Adrenal gland (tissue), 5 donors: ENCODE measurements around the gene SDCCAG8.

Experiments used
- CTCF ChIP-seq, 6 experiments: fragments of 450-650 bp in 4 of 6; fragments of 200-600 bp in 2 of 6; sonication (generic) in 1 of 6; IDR thresholded peaks; 1 replicate in 5 of 6; 2 replicates in 1 of 6; pipeline versions ENCODE4 v1.5.1 to v1.8.0; 2016 to 2021; ENCODE audit warnings: antibody characterized with exemption in 6 of 6, mild to moderate bottlenecking in 2 of 6, moderate library complexity in 1 of 6
- POLR2A ChIP-seq, 2 donors: fragments of 450-650 bp; IDR thresholded peaks; one replicate each; pipeline ENCODE4 v1.6.1; 2017; ENCODE audit warnings: antibody characterized with exemption in 2 of 2, mild to moderate bottlenecking in 2 of 2, moderate library complexity in 1 of 2
- donor health status: DM: no; HTN: no; CAD: no.

GRCh38 chr1:243270097-243270864 is 14.4 kb downstream of the SDCCAG8 start:
- TF ChIP-seq POLR2A (IDR thresholded peaks at IDR 0.05) (no peak), CTCF (IDR thresholded peaks at IDR 0.05) (no peak)
